Neural crest cell (in vitro differentiated cells): Measurements from ENCODE around the gene PAOX. TPM values are rescaled to one million over a fixed set of nuclear protein-coding genes. Genes with fewer than 3 reads are reported as not detected.
A peak's percentile ranks its signal among the peaks of the same experiment; 100 is the strongest.

Experiments
- DNase-seq: peaks from one replicate; pipeline ENCODE4 v3.0.0; 2021; ENCODE audit warnings: low read depth, mixed read lengths, low spot score
- H3K27ac Mint-ChIP-seq: one replicate; pipeline ENCODE4 v1.8.0; 2021; ENCODE audit warnings: mild to moderate bottlenecking, mixed read lengths; ENCODE audit not compliant: unreplicated experiment
- H3K27me3 Mint-ChIP-seq: 2 replicates; pipeline ENCODE4 v1.8.0; 2021; ENCODE audit warnings: low read depth, mild to moderate bottlenecking, mixed read lengths
- H3K36me3 Mint-ChIP-seq: 2 replicates; pipeline ENCODE4 v1.8.0; 2021; ENCODE audit warnings: low read depth, mild to moderate bottlenecking, mixed read lengths
- H3K4me1 Mint-ChIP-seq: 2 replicates; pipeline ENCODE4 v1.8.0; 2021; ENCODE audit warnings: mixed read lengths
- H3K4me3 Mint-ChIP-seq: one replicate; pipeline ENCODE4 v1.8.0; 2021; ENCODE audit warnings: mild to moderate bottlenecking, mixed read lengths
- H3K9me3 Mint-ChIP-seq: 2 replicates; pipeline ENCODE4 v1.8.0; 2021; ENCODE audit warnings: mixed read lengths
- CTCF ChIP-seq: fragments of 200-600 bp; sonication (generic); conservative IDR thresholded peaks from 2 replicates; pipeline ENCODE4 v1.5.0; 2021; ENCODE audit warnings: antibody characterized with exemption, mild to moderate bottlenecking
- total RNA-seq: library from RNA; stranded (reverse); gene quantifications from 2 replicates; pipeline ENCODE4 v1.2.1, GENCODE V29; 2021

PAOX gene
- total RNA-seq, 1 donor from 2014 or later = 9.7 TPM

- H3K36me3 Mint-ChIP-seq = no peaks in the 10 kb centered on the region
- H3K4me1 Mint-ChIP-seq = peaks cover 14% of the 10 kb centered on the region
- H3K27me3 Mint-ChIP-seq = no peaks in the 10 kb centered on the region
- no peak overlapping the region for H3K27ac Mint-ChIP-seq
- TF ChIP-seq CTCF = no peak
- no peak overlapping the region for H3K4me3 Mint-ChIP-seq
- no peaks in the 10 kb centered on the region for H3K9me3 Mint-ChIP-seq
- DNase-seq = no peak
Measured at GRCh38 chr10:133391249-133391635, 12.2 kb downstream of the PAOX start.

- no peaks in the 10 kb centered on the region for H3K27me3 Mint-ChIP-seq
- no peak for TF ChIP-seq CTCF
- H3K4me1 Mint-ChIP-seq = peaks cover 18% of the 10 kb centered on the region
- no peak overlapping the region for H3K27ac Mint-ChIP-seq
- H3K36me3 Mint-ChIP-seq = peaks cover 4% of the 10 kb centered on the region
- H3K4me3 Mint-ChIP-seq = no peak overlapping the region
- H3K9me3 Mint-ChIP-seq = no peaks in the 10 kb centered on the region
- DNase-seq = no peak
Measured at GRCh38 chr10:133391761-133392518, 12.9 kb downstream of the PAOX start.

GRCh38 chr10:133393401-133394063 lies 14.5 kb downstream of the PAOX start:
- peaks cover 13% of the 10 kb centered on the region for H3K36me3 Mint-ChIP-seq
- no peak for DNase-seq
- TF ChIP-seq CTCF = no peak
- peak overlapping the region; percentile 90 for H3K4me3 Mint-ChIP-seq
- no peaks in the 10 kb centered on the region for H3K9me3 Mint-ChIP-seq
- peaks cover 21% of the 10 kb centered on the region for H3K4me1 Mint-ChIP-seq
- no peaks in the 10 kb centered on the region for H3K27me3 Mint-ChIP-seq
- H3K27ac Mint-ChIP-seq = peak overlapping the region; percentile 72

GRCh38 chr10:133394064-133394663 lies 15.1 kb downstream of the PAOX start, which contains the start of gene MTG1:
Gene MTG1 (plus strand): TSS chr10:133394157. CDS start chr10:133394221, 64 bp downstream.
- Mint-ChIP-seq H3K27me3 (no peaks in the 10 kb centered on the region), H3K4me3 (peak within 1 kb of the TSS; percentile 94), H3K36me3 (peaks cover 13% of the 10 kb centered on the region), H3K4me1 (peaks cover 20% of the 10 kb centered on the region), H3K9me3 (no peaks in the 10 kb centered on the region), H3K27ac (peak within 1 kb of the TSS; percentile 97)
- peak; percentile 37 for TF ChIP-seq CTCF
- peak; percentile 97 for DNase-seq

- no peak for DNase-seq
- no peaks in the 10 kb centered on the region for H3K27me3 Mint-ChIP-seq
- TF ChIP-seq CTCF = no peak
- H3K9me3 Mint-ChIP-seq = no peaks in the 10 kb centered on the region
- peaks cover 13% of the 10 kb centered on the region for H3K36me3 Mint-ChIP-seq
- peaks cover 17% of the 10 kb centered on the region for H3K4me1 Mint-ChIP-seq
- H3K4me3 Mint-ChIP-seq = peak overlapping the region; percentile 94
- H3K27ac Mint-ChIP-seq = peak overlapping the region; percentile 97
Measured at GRCh38 chr10:133394801-133395221, 15.7 kb downstream of the PAOX start.
